COLO668 (cell line): ENCODE results near the gene DGCR8.

Source experiments
- DNase-seq: peaks from one replicate; lab custom pipeline; 2025; ENCODE audit not compliant: unreplicated experiment; lab: John Stamatoyannopoulos, UW

The DGCR8 gene

GRCh38 chr22:20089226-20089976 lies 9.4 kb downstream of the DGCR8 start:
- DNase-seq: no peak

GRCh38 chr22:20089977-20090729 lies 10.1 kb downstream of the DGCR8 start:
- DNase-seq: no peak

- DNase-seq: no peak
Measured at GRCh38 chr22:20090730-20091240, 10.7 kb downstream of the DGCR8 start.

- no peak for DNase-seq
Measured at GRCh38 chr22:20091690-20092476, 11.8 kb downstream of the DGCR8 start.

- DNase-seq: no peak
Measured at GRCh38 chr22:20092477-20092854, 12.4 kb downstream of the DGCR8 start.

GRCh38 chr22:20093418-20094196 lies 13.6 kb downstream of the DGCR8 start:
- DNase-seq: no peak

GRCh38 chr22:20094197-20094807 lies 14.3 kb downstream of the DGCR8 start:
- no peak for DNase-seq

GRCh38 chr22:20095521-20095920 lies 15.5 kb downstream of the DGCR8 start:
- no peak for DNase-seq

- no peak for DNase-seq
Measured at GRCh38 chr22:20096574-20097420, 16.8 kb downstream of the DGCR8 start.

- DNase-seq: no peak
Measured at GRCh38 chr22:20099099-20099711, 19.2 kb downstream of the DGCR8 start.

GRCh38 chr22:20101638-20102037 lies 21.6 kb downstream of the DGCR8 start:
- DNase-seq: no peak

- no peak for DNase-seq
Measured at GRCh38 chr22:20102203-20102780, 22.3 kb downstream of the DGCR8 start.

GRCh38 chr22:20105456-20106204 lies 25.6 kb downstream of the DGCR8 start:
- DNase-seq: no peak

GRCh38 chr22:20106205-20106848 lies 26.3 kb downstream of the DGCR8 start:
- no peak for DNase-seq

- no peak for DNase-seq
Measured at GRCh38 chr22:20106849-20107237, 26.8 kb downstream of the DGCR8 start.

- DNase-seq: no peak
Measured at GRCh38 chr22:20107471-20107901, 27.4 kb downstream of the DGCR8 start.
